A549 (cell line): ENCODE data around the gene DLL4. TPM values are rescaled to one million over a fixed set of nuclear protein-coding genes. Genes with fewer than 3 reads are reported as not detected.

Source experiments
- ATAC-seq, 2 experiments: fragments of 200-7000 bp in 1 of 2; fragments of >200 bp in 1 of 2; cut with Nextera tagmentation in 1 of 2; cut with Tn5 transposase in 1 of 2; 3 replicates each; pipeline versions ENCODE4 v1.8.0 to v1.9.1; 2018 to 2020; ENCODE audit warnings: mild to moderate bottlenecking in 1 of 2, moderate library complexity in 1 of 2
- CTCF ChIA-PET: fragments of 300-600 bp; sonication (Branson Sonifier 250); formaldehyde crosslinking; extraction: SDS; loops from one replicate; lab custom pipeline; 2021; ENCODE audit warnings: antibody characterized with exemption, inconsistent platforms; lab: Yijun Ruan, JAX
- POLR2A ChIA-PET: fragments of 350-600 bp; formaldehyde crosslinking; extraction: SDS; loops from one replicate; lab custom pipeline; 2021; ENCODE audit warnings: antibody characterized with exemption, inconsistent platforms; lab: Yijun Ruan, JAX
- DNase-seq, 2 experiments: peaks; one replicate each; pipeline versions ENCODE4 v3.0.0 to v3.0.0-alpha.2; 2011 to 2016; ENCODE audit warnings: low read depth in 1 of 2, low spot score in 1 of 2
- FAIRE-seq: peaks from 2 replicates; lab custom pipeline; 2011; peaks lifted over from hg19 to GRCh38; lab: Jason Lieb, UNC
- H3K27ac ChIP-seq, 2 experiments: fragments of >200 bp; sonication (Bioruptor Twin); formaldehyde crosslinking; 3 replicates each; pipeline ENCODE4 v1.5.1; 2016 to 2017
- H3K4me1 ChIP-seq: fragments of >200 bp; sonication (Bioruptor Twin); formaldehyde crosslinking; 3 replicates; pipeline ENCODE4 v1.6.1; 2016
- H3K4me2 ChIP-seq: fragments of >200 bp; sonication (Bioruptor Twin); formaldehyde crosslinking; 3 replicates; pipeline ENCODE4 v1.6.1; 2016
- H3K4me3 ChIP-seq: fragments of >200 bp; sonication (Bioruptor Twin); formaldehyde crosslinking; 3 replicates; pipeline ENCODE4 v1.5.1; 2016
- H3K9me3 ChIP-seq: fragments of >200 bp; sonication (Bioruptor Twin); formaldehyde crosslinking; 3 replicates; pipeline ENCODE4 v1.6.1; 2016
- CBX2 ChIP-seq: fragments of 200-600 bp; sonication (generic); IDR thresholded peaks from 2 replicates; pipeline ENCODE4 v1.6.1; 2016; ENCODE audit warnings: low read depth, mild to moderate bottlenecking, borderline replicate concordance
- CBX8 ChIP-seq: fragments of 200-600 bp; sonication (generic); IDR thresholded peaks from 2 replicates; pipeline ENCODE4 v1.6.1; 2016
- CHD2 ChIP-seq: fragments of 150-350 bp; IDR thresholded peaks from 2 replicates; pipeline ENCODE4 v1.6.1; 2014; ENCODE audit warnings: low read length; ENCODE audit not compliant: partially characterized antibody
- CHD4 ChIP-seq: fragments of 200-600 bp; sonication (generic); IDR thresholded peaks from 2 replicates; pipeline ENCODE4 v1.6.1; 2016; ENCODE audit warnings: antibody characterized with exemption, mild to moderate bottlenecking, borderline replicate concordance
- CTCF ChIP-seq: fragments of >200 bp; sonication (Bioruptor Twin); formaldehyde crosslinking; IDR thresholded peaks from 3 replicates; pipeline ENCODE4 v1.5.1; 2016
- EHF ChIP-seq: fragments of 250-450 bp; sonication (Bioruptor Pico); IDR thresholded peaks from 2 replicates; pipeline ENCODE4 v1.5.0; 2020; ENCODE audit warnings: mild to moderate bottlenecking
- EP300 ChIP-seq, 2 experiments: fragments of >200 bp; sonication (Bioruptor Twin); formaldehyde crosslinking; IDR thresholded peaks; 2 replicates in 1 of 2; 3 replicates in 1 of 2; pipeline ENCODE4 v1.6.1; 2016 to 2017
- ESRRA ChIP-seq: fragments of 150-350 bp; IDR thresholded peaks from 2 replicates; pipeline ENCODE4 v1.6.1; 2014; ENCODE audit warnings: mild to moderate bottlenecking, low read length, borderline replicate concordance
- FOSL2 ChIP-seq, 2 experiments: fragments of 450-650 bp in 1 of 2; fragments of >200 bp in 1 of 2; sonication (Bioruptor Twin) in 1 of 2; formaldehyde crosslinking; IDR thresholded peaks; 2 replicates each; pipeline versions ENCODE4 v1.5.0 to v1.6.1; 2016 to 2020; ENCODE audit warnings: mild to moderate bottlenecking in 1 of 2, moderate library complexity in 1 of 2
- GATA3 ChIP-seq: IDR thresholded peaks from 2 replicates; pipeline ENCODE4 v1.6.1; 2012; ENCODE audit warnings: borderline replicate concordance
- HES2 ChIP-seq: fragments of >200 bp; sonication (Bioruptor Twin); formaldehyde crosslinking; IDR thresholded peaks from 2 replicates; pipeline ENCODE4 v1.6.1; 2016
- HOXA7 ChIP-seq: fragments of 250-450 bp; sonication (Bioruptor Pico); IDR thresholded peaks from 2 replicates; pipeline ENCODE4 v1.5.0; 2020; ENCODE audit warnings: mild to moderate bottlenecking, moderate library complexity
- KDM1A ChIP-seq: fragments of 200-600 bp; sonication (generic); IDR thresholded peaks from 2 replicates; pipeline ENCODE4 v1.6.1; 2016; ENCODE audit warnings: low read depth, mild to moderate bottlenecking
- MAFK ChIP-seq: fragments of 450-650 bp; IDR thresholded peaks from 2 replicates; pipeline ENCODE4 v1.6.1; 2014; ENCODE audit not compliant: partially characterized antibody
- NR3C1 ChIP-seq: fragments of >200 bp; sonication (Bioruptor Twin); formaldehyde crosslinking; IDR thresholded peaks from 3 replicates; pipeline ENCODE4 v1.6.1; 2017
- POLR2A ChIP-seq: IDR thresholded peaks from 2 replicates; pipeline ENCODE4 v1.6.1; 2012; ENCODE audit warnings: mild to moderate bottlenecking, low read length
- RAD21 ChIP-seq, 2 experiments: fragments of >200 bp in 1 of 2; sonication (Bioruptor Twin) in 1 of 2; formaldehyde crosslinking in 1 of 2; IDR thresholded peaks in 1 of 2; conservative IDR thresholded peaks in 1 of 2; 2 replicates in 1 of 2; 3 replicates in 1 of 2; pipeline ENCODE4 v1.6.1; 2012 to 2018; ENCODE audit warnings: inconsistent platforms in 1 of 2
- RARB ChIP-seq: fragments of 250-450 bp; sonication (Bioruptor Pico); IDR thresholded peaks from 2 replicates; pipeline ENCODE4 v1.8.0; 2021; ENCODE audit warnings: mild to moderate bottlenecking, moderate library complexity
- RCOR1 ChIP-seq: fragments of 150-350 bp; IDR thresholded peaks from 2 replicates; pipeline ENCODE4 v1.6.1; 2014; ENCODE audit warnings: antibody characterized with exemption, low read length, low read depth
- SMC3 ChIP-seq: fragments of >200 bp; sonication (Bioruptor Twin); formaldehyde crosslinking; IDR thresholded peaks from 3 replicates; pipeline ENCODE4 v1.6.1; 2018; ENCODE audit warnings: inconsistent platforms
- TP53 ChIP-seq: fragments of 250-450 bp; sonication (Bioruptor Pico); IDR thresholded peaks from 2 replicates; pipeline ENCODE4 v1.5.0; 2021; ENCODE audit warnings: mild to moderate bottlenecking, moderate library complexity
- USF2 ChIP-seq: fragments of 450-650 bp; IDR thresholded peaks from 2 replicates; pipeline ENCODE4 v1.6.1; 2014; ENCODE audit warnings: antibody characterized with exemption
- ZNF302 ChIP-seq: fragments of 250-450 bp; sonication (Bioruptor Pico); IDR thresholded peaks from 2 replicates; pipeline ENCODE4 v1.9.0; 2021; ENCODE audit warnings: inconsistent platforms, mild to moderate bottlenecking, moderate library complexity
- ZSCAN20 ChIP-seq: fragments of 250-450 bp; sonication (Bioruptor Pico); IDR thresholded peaks from 2 replicates; pipeline ENCODE4 v1.8.0; 2022; ENCODE audit warnings: mild to moderate bottlenecking, moderate library complexity
- WGBS: methylation state at CpG from one replicate; pipeline ENCODE4 v1.1.6; 2017; ENCODE audit errors: missing lambda C conversion rate; 5-methylcytosine and 5-hydroxymethylcytosine counted together
- polyA plus RNA-seq, 4 experiments: library from polyadenylated mRNA; depleted of rRNA in 3 of 4; stranded (reverse); fragments of >200 nt; fragmentation: RNase III in 1 of 4; extraction: RNeasy Plus Mini Kit Qiagen cat#74134 plus additional on column Dnase treatment in 1 of 4; gene quantifications; 2 replicates in 3 of 4; 3 replicates in 1 of 4; pipeline ENCODE4 v1.2.3, GENCODE V29; 2011 to 2017
- TF ChIP-seq, protein P1 (sequence below): IDR thresholded peaks from 2 replicates; pipeline ENCODE4 v1.6.1; 2012
- TF ChIP-seq, protein P2 (sequence below): IDR thresholded peaks from 2 replicates; pipeline ENCODE4 v1.6.1; 2012; ENCODE audit warnings: low read depth, borderline replicate concordance
- TF ChIP-seq, protein P3 (sequence below): IDR thresholded peaks from 2 replicates; pipeline ENCODE4 v1.6.1; 2012

DLL4 gene
- polyA plus RNA-seq, 2 of the 4 experiments (the other 2 are of a cell fraction), result 0.09 to 0.28 TPM

DNA sequence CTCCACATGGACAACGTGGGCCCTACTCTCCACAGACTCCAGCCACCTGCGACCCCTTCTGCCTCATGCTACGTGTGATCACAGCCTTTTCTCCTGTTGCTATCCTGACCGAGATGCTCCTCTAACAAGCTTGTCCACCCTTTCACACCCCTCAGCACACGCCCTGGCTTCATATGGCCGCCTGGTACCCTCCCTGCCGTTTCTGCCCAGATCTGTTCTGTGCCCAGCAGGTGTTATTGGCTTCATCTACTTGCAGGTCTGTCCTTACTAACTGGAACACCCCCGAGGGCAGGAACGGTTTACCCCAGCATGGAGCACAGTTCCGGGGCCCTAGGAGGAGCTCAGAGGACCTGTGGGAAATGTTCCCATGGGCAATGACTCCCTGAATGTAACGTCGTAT is 34.1 kb downstream of the DLL4 start:
- ChIA-PET CTCF (interaction anchor here (1.0 to 4.7 kb wide), 11 partner anchors 9 to 115 kb away, joined by 3 to 26 read pairs (median 4); no protein-coding TSS in a partner anchor), POLR2A (interaction anchor here (2.9 kb wide), 1 partner anchor 10 kb away, joined by 12 read pairs; the partner anchor contains the start of gene CHAC1)
- DNase-seq, result no peak
- Histone ChIP-seq H3K27ac (no peak overlapping the region), H3K4me1 (peaks cover 8% of the 10 kb centered on the region; the same call in 2 of the 3 replicates), H3K4me3 (no peak overlapping the region), H3K4me2 (no peak overlapping the region), H3K9me3 (no peaks in the 10 kb centered on the region)
- TF ChIP-seq CBX2 (no peak), HES2 (no peak), FOSL2 (IDR thresholded peaks at IDR 0.05) (no peak), FOSL2 (CRISPR knock-in tag; IDR thresholded peaks at IDR 0.05) (no peak), SMC3 (no peak), KDM1A (no peak), ZNF302 (CRISPR knock-in tag) (no peak)
- TF ChIP-seq, protein P1, sequence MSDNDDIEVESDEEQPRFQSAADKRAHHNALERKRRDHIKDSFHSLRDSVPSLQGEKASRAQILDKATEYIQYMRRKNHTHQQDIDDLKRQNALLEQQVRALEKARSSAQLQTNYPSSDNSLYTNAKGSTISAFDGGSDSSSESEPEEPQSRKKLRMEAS, result no peak
- WGBS, result 73% methylated on average over 10 of the region's 12 CpGs
- no peak for FAIRE-seq
- ATAC-seq, result no peak

GRCh38 chr15:40964006-40964405 is 34.9 kb downstream of the DLL4 start:
- no peak overlapping the region for H3K27ac ChIP-seq
- no peak for ATAC-seq
- CTCF ChIA-PET, result interaction anchor here (0.8 to 4.7 kb wide), 9 partner anchors 9 to 114 kb away, joined by 3 to 26 read pairs (median 4); no protein-coding TSS in a partner anchor
- no peaks in the 10 kb centered on the region for H3K9me3 ChIP-seq
- POLR2A ChIA-PET, result interaction anchor here (2.9 kb wide), 1 partner anchor 11 kb away, joined by 12 read pairs; the partner anchor contains the start of gene CHAC1
- DNase-seq, result no peak
- WGBS, result 53% methylated on average over 3 of the region's 8 CpGs
- H3K4me1 ChIP-seq, result peaks cover 8% of the 10 kb centered on the region; the same call in 2 of the 3 replicates
- TF ChIP-seq SMC3, result no peak
- TF ChIP-seq RCOR1, result no peak
- no peak for TF ChIP-seq NR3C1
- no peak for TF ChIP-seq CHD4
- H3K4me3 ChIP-seq, result no peak overlapping the region
- no peak overlapping the region for H3K4me2 ChIP-seq
- no peak for FAIRE-seq

DNA sequence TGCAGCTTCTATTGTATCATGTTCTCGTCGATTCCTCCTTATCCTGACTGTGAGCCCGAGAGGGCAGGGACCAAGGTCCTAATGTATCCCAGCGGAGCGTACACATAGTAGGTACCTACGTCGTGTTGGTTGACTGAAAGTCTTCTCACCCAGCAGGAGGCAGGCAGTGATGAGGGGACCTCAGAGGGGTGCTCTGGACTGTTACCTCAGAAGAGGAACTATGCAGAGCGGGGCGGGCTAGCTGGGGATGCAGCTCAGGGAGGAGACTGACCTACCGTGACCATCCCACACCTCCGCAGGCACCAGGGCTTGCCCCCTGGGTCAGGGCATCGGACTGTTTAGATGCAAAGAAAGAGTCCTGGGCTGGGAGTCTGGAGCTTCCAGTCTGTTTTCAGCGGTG is 35.5 kb downstream of the DLL4 start:
- POLR2A ChIA-PET, result interaction anchor here (2.9 kb wide), 1 partner anchor 12 kb away, joined by 12 read pairs; the partner anchor contains the start of gene CHAC1

More for the DNA sequence above, 35.5 kb downstream of the DLL4 start:
- CTCF ChIA-PET, result interaction anchor here (0.8 to 4.7 kb wide), 7 partner anchors 10 to 90 kb away, joined by 3 to 26 read pairs (median 4); no protein-coding TSS in a partner anchor
- Histone ChIP-seq H3K4me3 (no peak overlapping the region), H3K4me1 (peaks cover 8% of the 10 kb centered on the region; the same call in 2 of the 3 replicates), H3K4me2 (no peak overlapping the region), H3K27ac (no peak overlapping the region), H3K9me3 (no peaks in the 10 kb centered on the region)
- DNase-seq (no peak), ATAC-seq (no peak), FAIRE-seq (no peak)
- TF ChIP-seq TP53 (CRISPR knock-in tag) (no peak), CTCF (no peak), EHF (CRISPR knock-in tag) (no peak), ZSCAN20 (CRISPR knock-in tag) (no peak), CHD2 (no peak), RCOR1 (no peak), ESRRA (no peak), RARB (CRISPR knock-in tag) (no peak), CBX8 (no peak), EP300 (IDR thresholded peaks at IDR 0.05) (no peak), HOXA7 (CRISPR knock-in tag) (no peak), MAFK (no peak), GATA3 (no peak), POLR2A (no peak), RAD21 (conservative IDR thresholded peaks at IDR 0.05 in 1 of 2, IDR thresholded peaks at IDR 0.05 in 1 of 2) (no peak), USF2 (no peak)
- TF ChIP-seq, protein P2, sequence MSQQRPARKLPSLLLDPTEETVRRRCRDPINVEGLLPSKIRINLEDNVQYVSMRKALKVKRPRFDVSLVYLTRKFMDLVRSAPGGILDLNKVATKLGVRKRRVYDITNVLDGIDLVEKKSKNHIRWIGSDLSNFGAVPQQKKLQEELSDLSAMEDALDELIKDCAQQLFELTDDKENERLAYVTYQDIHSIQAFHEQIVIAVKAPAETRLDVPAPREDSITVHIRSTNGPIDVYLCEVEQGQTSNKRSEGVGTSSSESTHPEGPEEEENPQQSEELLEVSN, result no peak
- TF ChIP-seq, protein P3, sequence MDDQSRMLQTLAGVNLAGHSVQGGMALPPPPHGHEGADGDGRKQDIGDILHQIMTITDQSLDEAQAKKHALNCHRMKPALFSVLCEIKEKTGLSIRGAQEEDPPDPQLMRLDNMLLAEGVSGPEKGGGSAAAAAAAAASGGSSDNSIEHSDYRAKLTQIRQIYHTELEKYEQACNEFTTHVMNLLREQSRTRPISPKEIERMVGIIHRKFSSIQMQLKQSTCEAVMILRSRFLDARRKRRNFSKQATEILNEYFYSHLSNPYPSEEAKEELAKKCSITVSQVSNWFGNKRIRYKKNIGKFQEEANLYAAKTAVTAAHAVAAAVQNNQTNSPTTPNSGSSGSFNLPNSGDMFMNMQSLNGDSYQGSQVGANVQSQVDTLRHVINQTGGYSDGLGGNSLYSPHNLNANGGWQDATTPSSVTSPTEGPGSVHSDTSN, result no peak
- TF ChIP-seq, protein P1, result no peak
- 91% methylated on average over 10 of the region's 13 CpGs for WGBS
